ENCODE results near the gene OIP5.

Gene OIP5

GRCh38 chr15:41332194-41333025, at the start of gene OIP5, which contains the start of gene NUSAP1:
OIP5 (minus strand) TSS chr15:41332591; CDS start chr15:41332561, 30 bp downstream.
NUSAP1 (plus strand) TSS chr15:41332881; CDS start chr15:41332958, 77 bp downstream.
- peak within 1 kb of the TSS; percentile 82 for H3K4me3 ChIP-seq (ENCODE audit: control insufficient read depth, low read depth, low read length)
- TF ChIP-seq, protein P1, sequence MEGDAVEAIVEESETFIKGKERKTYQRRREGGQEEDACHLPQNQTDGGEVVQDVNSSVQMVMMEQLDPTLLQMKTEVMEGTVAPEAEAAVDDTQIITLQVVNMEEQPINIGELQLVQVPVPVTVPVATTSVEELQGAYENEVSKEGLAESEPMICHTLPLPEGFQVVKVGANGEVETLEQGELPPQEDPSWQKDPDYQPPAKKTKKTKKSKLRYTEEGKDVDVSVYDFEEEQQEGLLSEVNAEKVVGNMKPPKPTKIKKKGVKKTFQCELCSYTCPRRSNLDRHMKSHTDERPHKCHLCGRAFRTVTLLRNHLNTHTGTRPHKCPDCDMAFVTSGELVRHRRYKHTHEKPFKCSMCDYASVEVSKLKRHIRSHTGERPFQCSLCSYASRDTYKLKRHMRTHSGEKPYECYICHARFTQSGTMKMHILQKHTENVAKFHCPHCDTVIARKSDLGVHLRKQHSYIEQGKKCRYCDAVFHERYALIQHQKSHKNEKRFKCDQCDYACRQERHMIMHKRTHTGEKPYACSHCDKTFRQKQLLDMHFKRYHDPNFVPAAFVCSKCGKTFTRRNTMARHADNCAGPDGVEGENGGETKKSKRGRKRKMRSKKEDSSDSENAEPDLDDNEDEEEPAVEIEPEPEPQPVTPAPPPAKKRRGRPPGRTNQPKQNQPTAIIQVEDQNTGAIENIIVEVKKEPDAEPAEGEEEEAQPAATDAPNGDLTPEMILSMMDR (IDR thresholded peaks at IDR 0.05; ENCODE audit: control insufficient read depth, insufficient read depth, low read depth, low read length, missing control alignments): no peak
- DNase-seq (ENCODE audit: low read depth): peak; percentile 96

GRCh38 chr15:41377978-41378377, 45.6 kb upstream of the OIP5 start:
- no peak overlapping the region for H3K4me3 ChIP-seq (ENCODE audit: control insufficient read depth, low read depth, low read length)
- DNase-seq (ENCODE audit: low read depth): no peak
- TF ChIP-seq, protein P1 (IDR thresholded peaks at IDR 0.05; ENCODE audit: control insufficient read depth, insufficient read depth, low read depth, low read length, missing control alignments): no peak

GRCh38 chr15:41367418-41367817, 35.0 kb upstream of the OIP5 start:
- TF ChIP-seq, protein P1 (IDR thresholded peaks at IDR 0.05; ENCODE audit: control insufficient read depth, insufficient read depth, low read depth, low read length, missing control alignments): no peak
- no peak overlapping the region for H3K4me3 ChIP-seq (ENCODE audit: control insufficient read depth, low read depth, low read length)
- no peak for DNase-seq (ENCODE audit: low read depth)

DNA sequence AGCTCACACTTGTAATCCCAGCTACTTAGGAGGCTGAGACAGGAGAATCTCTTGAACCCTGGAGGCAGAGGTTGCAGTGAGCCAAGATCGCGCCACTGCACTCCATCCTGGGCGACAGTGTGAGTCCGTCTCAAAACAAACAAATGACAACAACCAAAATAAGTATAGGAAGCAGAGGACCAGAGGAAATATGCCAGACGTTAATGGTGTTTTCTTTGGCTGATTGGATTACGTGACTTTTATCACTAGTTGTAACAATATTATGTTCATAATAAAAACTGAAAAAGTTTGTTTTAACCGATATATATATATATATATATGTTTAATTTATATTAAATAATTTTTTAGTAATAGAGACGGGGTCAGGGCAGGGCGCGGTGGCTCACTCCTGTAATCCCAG, 22.0 kb upstream of the OIP5 start:
- DNase-seq (ENCODE audit: low read depth): no peak
- TF ChIP-seq, protein P1 (IDR thresholded peaks at IDR 0.05; ENCODE audit: control insufficient read depth, insufficient read depth, low read depth, low read length, missing control alignments): no peak
- no peak overlapping the region for H3K4me3 ChIP-seq (ENCODE audit: control insufficient read depth, low read depth, low read length)

DNA sequence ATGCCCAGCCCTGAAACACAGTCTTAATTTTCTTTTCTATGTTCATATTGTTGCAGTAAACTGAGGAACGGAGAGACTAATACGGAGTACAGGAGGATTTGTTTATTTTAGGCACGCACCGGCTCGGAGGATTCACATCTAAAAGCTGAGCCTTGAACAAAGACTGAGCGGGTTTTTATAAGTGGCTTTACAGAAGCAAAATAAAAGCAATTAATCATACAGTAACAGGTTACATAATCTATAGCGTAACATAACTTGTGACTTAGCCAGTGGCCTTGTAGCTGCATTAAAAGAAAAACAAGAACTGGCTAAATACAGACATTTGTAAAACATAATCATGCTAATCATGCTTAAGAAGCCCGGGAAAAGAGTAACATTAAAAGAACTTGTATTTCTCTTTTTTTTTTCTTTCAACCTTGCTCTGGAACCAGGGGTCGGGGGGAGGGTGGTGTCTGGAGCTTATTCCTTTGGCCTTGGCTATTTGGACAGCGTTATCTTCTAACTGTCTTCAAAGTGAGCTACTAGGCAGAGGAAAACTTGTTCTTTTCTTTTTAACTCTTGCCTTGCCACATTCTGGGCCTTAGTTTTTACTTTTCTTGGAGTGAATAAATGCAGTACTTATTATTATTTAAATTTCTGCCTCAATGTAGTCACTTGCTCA, 17.8 kb upstream of the OIP5 start:
- DNase-seq (ENCODE audit: low read depth): no peak
- H3K4me3 ChIP-seq (ENCODE audit: control insufficient read depth, low read depth, low read length): no peak overlapping the region
- TF ChIP-seq, protein P1 (IDR thresholded peaks at IDR 0.05; ENCODE audit: control insufficient read depth, insufficient read depth, low read depth, low read length, missing control alignments): no peak

GRCh38 chr15:41347236-41347635, 14.8 kb upstream of the OIP5 start:
- TF ChIP-seq, protein P1 (IDR thresholded peaks at IDR 0.05; ENCODE audit: control insufficient read depth, insufficient read depth, low read depth, low read length, missing control alignments): no peak
- no peak overlapping the region for H3K4me3 ChIP-seq (ENCODE audit: control insufficient read depth, low read depth, low read length)
- no peak for DNase-seq (ENCODE audit: low read depth)
